HG03196 (cell line): Measurements from ENCODE around the gene CMPK2.
"Not testable (repeated sequence)": the region's sequence is repeated elsewhere in the genome, so short reads cannot be mapped to it uniquely, and the experiment has no call there.

ENCODE experiments used
- ATAC-seq: cut with Tn5 transposase; IDR thresholded peaks from one replicate; pipeline ENCODE4 v1.9.1; 2021; ENCODE audit not compliant: unreplicated experiment

Gene CMPK2, protein sequence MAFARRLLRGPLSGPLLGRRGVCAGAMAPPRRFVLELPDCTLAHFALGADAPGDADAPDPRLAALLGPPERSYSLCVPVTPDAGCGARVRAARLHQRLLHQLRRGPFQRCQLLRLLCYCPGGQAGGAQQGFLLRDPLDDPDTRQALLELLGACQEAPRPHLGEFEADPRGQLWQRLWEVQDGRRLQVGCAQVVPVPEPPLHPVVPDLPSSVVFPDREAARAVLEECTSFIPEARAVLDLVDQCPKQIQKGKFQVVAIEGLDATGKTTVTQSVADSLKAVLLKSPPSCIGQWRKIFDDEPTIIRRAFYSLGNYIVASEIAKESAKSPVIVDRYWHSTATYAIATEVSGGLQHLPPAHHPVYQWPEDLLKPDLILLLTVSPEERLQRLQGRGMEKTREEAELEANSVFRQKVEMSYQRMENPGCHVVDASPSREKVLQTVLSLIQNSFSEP

DNA sequence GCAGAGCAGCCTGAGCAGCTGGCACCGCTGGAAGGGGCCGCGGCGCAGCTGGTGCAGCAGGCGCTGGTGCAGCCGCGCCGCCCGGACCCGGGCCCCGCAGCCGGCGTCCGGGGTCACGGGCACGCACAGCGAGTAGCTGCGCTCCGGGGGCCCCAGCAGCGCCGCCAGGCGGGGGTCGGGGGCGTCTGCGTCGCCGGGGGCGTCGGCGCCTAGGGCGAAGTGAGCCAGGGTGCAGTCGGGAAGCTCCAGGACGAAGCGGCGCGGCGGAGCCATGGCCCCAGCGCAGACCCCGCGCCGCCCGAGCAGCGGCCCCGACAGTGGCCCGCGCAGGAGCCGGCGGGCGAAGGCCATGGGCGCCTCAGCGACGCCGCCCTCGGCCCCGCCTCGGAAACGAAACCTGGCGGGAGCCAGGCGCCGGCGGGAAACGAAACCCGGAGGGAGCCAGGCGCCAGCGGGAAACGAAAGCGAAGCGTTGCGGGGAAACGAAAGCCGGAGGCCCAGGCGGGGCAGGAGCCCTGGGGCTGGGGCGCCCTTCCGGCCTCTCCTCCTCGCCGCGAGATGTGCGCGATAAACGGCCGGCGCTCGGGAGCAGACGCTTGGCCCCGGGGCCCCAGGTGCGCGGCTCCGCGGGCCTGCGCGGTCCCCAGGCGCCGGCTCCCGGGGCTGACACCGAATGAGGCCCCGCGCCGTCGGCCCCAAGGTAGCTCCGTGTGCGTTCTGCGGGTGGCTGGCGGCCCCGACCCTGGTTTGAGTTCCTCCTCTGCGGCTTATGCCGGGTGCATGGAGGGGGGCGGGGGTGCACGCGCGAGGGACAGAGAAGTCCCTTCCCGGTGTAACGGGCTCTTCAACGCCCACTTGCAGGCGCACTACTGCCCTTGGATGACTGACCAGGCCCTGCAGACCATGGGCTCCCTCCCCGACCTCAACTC, at the start of gene CMPK2:
Gene CMPK2 (minus strand): TSS at position 562 of the 929 bp plus-strand sequence. CDS start 211 bp downstream, at position 351.
- peak; percentile 81 for ATAC-seq

DNA sequence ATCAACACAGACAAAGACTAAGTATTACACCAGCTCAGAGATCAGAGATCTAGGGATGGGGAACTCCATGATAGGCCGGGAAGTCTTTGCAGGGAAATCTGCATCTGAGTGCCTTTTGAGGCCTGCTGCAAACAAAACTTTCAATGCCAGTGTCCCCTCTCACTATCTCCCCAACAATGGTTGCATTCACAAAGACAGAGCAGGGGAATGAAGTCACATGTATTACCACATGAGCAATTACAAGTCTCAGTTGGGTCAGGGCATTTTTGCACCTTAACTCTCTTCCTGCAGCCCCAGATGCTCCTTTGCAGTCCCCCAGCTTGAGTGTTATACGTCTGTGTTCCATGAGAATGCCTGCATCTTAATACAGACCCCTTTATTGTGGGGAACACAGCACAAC, 49.7 kb upstream of the CMPK2 start:
- no peak for ATAC-seq

DNA sequence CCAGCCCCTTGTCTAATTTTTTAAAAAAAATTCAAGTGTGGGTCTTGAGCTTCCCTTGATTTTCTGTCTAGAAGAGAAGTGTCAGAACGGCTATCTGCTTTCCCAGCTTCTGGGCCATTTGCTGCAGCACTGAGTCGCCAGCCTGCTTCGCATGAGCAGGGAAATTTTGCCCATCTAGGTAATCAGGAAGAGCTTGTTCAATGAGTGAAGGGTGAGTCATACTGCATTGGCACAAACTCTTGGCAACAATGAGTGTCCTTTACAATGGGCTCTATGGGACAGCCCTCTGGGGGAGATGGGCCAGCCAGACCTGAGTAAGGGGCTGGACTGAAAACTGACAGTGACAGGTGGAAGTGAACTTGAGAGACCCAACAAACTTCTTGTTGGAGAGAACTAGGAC, 49.1 kb upstream of the CMPK2 start:
- ATAC-seq = no peak

DNA sequence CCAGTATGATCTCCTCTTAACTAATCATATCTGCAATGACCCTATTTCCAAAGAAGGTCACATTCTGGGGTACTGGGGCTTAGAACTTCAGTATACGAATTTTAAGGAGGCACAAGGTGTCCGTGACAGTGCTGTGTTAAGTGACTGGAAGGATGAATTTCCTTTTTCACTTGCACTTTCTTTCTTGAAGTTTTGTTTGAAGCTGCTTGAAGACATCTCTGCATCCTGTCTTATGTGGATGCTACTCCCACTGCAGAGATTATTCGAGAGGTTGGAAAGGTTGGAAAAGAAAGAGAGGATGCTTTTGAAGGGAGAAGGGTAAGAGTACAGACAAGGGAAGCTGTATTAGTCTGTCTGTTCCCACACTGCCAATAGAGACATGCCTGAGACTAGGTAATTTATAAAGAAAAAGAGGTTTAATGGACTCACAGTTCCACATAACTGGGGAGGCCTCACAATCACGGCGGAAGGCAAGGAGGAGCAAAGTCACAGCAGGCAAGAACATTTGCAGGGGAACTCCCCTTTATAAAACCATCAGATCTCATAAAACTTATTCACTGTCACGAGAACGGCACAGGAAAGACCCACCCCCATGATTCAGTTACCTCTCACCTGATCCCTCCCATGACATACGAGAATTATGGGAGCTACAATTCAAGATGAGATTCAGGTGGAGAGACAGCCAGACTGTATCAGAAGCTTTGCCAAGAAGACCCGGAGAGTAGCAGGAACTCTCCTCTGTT, 47.9 kb upstream of the CMPK2 start:
- no peak for ATAC-seq

DNA sequence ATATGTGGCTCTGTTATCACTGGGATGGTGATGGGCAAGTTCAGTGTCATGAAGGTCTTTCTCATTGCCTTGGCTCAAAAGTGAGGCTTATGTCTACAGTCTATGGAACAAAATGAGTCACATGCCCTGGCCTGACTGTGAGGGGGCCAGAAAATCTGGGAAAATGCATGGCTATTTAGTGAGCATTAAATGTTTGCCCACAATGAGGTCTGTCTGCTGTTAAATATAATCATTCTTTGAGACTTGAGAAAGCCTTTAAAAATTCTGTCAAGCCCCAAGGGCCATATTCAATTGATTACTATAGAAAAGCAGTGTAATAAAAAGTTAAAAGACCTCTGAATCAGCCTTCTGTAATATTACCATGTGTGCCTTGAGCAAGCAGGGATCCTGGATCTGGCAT, 46.0 kb upstream of the CMPK2 start:
- no peak for ATAC-seq

DNA sequence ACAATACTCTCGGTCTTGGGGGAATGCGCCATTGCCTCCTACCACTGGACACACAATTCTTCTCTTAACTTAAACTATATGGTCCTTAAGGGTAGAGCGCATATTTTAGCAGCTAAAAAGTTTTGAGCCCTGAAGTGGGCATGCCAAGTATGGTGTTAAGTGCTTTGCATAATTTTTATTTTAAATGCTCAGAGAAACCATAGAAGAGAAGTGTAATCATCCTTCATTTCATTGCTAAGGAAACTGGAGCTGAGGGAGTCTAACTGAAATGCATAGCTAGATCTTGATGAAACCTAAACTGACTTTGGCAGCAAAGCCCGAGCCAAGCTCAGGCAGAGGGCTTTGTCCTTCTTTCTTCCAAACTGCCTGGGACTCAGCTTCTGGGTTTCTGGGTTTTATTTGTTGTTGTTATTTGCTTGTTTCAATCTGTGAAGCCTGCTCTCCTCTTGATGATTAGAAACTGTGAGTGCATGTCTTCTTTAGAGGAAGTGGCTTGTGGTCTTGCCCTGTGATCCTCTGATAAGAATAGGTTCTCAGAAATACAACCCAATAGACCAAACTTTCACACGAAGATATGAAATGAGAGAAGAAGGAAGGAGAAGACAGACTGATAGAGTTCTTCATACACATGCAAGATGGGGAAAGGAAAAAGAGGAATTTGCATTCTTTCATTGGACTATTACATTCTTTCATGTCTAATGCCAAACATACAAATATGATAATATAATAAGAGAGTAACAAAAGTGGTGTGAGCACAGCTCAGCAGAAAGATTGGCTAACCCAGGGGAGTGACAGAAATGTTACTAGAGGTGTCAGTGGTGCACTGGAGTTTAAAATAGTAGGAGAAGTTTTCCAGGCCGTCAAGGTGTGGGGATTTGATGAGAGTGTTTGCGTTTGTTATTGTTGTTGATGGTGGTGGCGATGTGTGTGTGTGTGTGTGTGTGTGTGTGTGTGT, 44.0 kb upstream of the CMPK2 start:
- ATAC-seq = peak; percentile 99

DNA sequence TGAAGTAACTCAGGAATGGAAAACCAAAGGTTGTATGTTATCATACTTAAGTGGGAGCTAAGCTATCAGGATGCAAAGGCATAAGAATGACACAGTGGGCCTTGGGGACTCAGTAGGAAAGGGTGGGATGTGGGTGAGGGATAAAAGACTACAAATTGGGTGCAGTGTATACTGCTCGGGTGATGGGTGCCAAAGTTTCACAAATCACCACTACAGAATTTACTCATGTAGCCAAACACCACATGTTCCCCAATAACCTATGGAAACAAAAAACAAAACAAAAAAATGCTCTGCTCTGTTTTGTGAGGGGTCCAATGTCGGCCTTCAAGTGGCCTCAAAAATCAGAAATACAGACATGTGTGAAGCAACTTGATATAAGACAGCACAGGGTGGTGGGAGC, 42.6 kb upstream of the CMPK2 start:
- no peak for ATAC-seq

DNA sequence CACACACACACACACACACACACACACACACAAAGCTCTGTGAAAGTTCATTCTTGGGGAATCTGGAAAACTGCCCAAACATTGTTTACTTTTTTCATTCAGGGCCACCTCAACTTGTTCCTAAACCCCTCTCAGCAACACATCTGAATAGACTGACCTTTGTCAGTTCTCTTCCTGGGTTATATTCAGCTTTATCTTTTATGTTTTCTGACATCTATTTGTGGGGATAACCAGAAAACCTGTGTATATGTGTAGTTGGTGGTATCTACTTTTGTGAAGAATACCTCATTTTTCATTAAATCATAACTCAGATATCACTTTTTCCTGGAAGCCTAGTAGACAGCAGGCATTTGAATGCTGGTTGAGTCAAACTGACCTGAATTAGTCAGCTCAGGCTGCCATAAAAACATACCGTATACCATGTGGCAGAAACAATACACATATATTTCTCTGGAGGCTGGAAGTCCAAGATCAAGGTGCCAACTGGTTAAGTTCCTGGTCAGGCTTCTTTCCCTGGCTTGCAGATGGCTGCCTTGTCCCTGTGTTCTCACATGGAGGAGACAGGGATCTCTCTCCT, 40.5 kb upstream of the CMPK2 start:
- no peak for ATAC-seq

DNA sequence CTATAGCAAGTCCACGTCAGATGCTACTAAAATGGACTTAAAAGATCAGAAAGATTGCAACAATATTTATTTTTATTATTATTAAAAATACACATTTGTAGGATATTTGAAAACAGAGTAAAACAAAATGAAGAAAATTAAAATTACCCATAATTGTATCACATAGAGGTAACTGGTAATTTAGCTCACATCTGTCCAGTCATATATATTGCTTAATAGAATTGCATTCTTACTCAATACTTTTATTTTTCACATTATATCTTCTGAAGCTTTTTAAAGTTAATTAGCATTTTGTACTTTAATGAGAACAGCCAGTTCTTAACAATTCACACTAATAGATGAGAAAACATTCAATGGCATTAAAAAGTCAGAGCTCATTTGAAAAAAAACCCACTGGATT, 40.0 kb upstream of the CMPK2 start:
- no peak for ATAC-seq

DNA sequence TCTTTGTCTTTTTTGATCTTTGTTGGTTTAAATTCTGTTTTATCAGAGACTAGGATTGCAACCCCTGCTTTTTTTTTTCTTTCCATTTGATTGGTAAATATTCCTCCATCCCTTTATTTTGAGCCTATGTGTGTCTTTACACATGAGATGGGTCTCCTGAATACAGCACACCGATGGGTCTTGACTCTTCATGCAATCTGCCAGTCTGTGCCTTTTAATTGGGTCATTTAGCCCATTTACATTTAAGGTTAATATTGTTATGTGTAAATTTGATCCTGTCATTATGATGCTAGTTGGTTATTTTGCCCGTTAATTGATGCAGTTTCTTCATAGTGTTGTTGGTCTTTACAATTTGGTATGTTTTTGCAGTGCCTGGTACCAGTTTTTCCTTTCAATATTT, 36.9 kb upstream of the CMPK2 start:
- ATAC-seq = not testable (repeated sequence)

DNA sequence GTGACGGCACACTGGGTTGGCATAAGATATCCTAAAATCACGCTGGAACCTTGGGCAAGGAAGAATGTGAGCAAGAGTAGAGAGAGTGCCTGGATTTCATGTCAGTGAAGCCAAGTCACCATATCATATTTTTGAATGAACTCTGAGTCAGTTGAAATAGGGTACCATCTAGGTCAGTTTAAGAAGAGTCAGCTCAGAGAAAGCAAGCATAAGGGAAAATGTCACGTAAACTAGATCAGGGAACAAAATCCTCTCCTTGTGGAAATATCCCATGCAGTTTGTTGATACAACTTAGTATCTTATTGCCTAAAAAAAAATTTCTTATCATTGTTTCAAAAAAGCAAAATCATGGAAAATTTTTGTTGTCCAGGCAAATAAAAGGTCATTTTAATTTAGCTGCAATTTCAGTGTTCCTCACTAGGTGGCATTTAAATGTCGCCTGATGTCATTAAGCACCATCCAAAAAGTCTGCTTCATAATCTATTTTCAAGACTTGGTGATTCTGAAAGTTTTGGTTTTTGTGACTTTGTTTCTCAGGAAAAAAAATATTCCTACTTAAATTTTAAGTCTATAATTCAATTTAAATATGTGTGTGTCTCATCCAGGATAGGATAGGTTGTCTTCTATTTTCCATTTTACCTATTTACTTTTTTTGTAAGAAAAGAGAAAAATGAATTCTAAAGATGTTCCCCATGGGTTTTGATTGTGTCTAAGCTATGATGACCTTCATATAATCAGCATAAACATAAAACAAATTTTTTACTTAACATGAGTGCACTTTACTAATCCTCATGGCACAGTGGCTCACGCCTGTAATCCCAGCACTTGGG, 31.4 kb upstream of the CMPK2 start:
- ATAC-seq = no peak

DNA sequence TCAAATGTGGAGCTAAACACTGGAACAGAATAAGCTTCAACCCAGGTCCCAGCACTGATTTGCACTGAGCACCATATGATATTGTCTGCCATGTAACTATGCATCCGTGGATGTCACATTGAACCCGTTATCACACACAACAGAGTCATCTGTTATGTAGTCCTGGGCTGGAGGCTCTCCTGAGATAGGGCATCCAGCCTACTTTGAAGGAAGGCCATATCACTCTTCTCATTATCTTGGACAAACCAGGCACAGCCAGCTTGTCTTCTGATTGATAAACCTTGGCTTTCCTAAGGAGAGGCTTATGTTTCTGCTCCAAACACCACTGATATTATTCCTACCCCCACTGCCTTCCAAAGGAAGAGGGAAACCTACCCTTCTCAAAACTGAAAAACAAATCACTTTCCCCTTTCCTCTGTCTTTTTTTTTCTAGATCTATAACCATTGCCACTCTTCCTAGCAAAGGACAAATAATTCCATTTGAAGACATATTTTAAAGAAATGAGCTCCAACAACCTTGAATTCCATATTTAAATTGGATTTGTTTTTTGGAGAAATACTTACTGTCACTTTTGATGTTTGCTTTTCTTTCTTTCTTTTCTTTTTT, 28.3 kb upstream of the CMPK2 start:
- no peak for ATAC-seq

DNA sequence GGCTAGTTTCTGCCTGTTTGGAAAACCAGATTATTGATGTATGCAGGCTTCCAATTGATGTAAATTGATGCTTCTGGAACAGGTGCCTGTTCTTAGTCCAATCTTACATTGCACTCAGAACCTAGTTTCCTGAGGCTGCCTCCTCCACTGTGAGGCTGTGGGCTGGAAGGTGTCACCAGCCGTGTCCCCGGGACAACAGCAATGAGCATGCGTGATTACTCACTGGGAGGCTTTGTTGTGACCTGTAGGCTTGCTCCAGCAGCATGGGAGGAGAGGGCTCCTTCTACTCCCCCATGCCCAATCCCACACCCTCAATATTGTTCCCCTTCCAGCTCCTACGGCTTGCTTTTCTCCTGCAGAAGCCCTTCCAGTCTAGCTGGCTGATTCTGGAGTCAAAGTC, 23.0 kb upstream of the CMPK2 start:
- ATAC-seq = no peak

DNA sequence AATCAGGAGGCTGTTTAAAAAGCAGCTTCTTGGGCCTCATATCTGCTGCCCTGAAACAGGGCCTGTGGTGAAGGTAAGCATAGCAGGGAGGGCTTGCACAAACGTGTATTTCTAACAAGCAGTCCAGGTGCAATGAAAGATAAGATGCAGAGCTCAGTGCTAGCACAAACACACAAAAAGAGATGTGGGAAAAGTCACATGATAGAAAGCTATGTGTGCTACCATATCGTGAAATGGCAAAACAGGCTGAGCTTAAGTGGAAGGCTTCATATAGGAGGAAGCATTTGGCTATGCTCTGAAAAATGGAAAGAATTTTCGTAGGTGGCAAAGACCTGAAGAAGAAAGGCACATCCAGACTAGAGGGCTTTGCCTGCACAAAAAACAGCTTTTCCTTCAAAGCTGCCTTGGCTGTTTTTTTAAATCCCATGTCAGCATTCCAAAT, 22.1 kb upstream of the CMPK2 start:
- no peak for ATAC-seq

DNA sequence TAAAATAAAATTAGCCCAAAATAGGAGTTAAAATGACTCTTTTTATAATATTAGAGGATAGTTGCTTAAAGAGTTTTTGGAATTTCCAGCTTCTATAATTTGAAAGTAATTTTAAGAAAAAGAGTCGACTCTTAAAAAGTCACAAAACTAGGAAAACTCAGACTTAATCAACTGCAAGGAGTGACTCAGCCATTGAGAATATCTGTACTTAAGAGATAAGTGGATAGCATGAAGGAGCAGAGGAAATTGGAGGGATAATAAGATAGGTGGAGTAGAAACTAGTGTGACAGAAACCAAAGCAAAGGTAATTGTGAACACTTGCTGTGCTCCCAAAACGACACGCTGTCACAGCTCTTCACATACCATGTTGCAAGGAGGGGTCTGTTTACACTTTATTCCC, 20.3 kb upstream of the CMPK2 start:
- ATAC-seq = no peak

DNA sequence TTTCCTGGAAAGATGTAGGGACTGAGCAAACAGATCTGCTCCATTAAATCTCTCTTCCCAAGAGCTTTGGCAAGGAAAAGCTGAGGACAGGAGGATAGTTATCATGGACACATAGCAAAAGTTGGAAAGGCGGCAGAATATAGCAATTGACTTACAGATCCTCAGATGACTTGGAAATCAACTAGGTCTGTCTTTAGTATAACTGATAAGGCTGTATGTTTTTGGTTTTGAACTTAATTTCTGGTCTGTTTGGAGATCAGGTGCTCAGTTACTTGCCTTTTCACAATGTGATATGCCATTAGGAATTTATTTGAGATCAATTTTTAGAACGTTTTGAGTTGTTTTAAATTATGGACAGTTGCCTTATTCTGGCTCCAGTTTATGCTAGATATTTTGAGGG, 19.8 kb upstream of the CMPK2 start:
- ATAC-seq = no peak

DNA sequence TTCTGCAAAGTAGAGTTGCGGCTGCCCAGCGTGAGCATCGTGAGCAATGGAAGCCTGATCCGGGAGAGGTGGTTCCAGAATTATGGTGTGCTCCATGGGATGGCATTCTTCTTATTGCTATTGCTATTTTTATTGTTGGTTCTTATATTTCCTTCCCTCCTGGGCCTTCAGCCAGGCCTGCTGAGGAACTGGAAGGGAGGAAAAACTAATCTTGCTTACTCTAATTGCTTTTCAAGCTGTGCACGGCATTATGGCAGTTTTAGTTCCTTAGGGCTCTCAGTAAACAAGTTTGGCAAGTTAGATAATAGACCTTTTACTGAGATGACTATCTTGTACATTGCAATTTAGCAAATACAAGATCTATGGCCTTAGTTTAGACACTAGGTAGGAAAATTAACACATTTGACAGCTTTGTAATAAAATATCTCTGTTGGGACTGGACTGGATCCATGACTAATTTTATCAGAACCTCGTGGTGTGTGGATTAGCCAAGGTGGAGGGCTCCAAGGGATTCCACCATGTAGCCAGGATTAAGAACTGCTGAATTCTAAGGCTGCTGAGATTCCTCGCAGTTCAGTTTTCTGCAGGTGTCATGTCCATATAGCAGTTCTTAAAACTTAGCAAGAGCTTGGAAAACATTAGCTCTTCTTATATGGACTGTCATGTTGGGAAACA, 17.9 kb upstream of the CMPK2 start:
- no peak for ATAC-seq

DNA sequence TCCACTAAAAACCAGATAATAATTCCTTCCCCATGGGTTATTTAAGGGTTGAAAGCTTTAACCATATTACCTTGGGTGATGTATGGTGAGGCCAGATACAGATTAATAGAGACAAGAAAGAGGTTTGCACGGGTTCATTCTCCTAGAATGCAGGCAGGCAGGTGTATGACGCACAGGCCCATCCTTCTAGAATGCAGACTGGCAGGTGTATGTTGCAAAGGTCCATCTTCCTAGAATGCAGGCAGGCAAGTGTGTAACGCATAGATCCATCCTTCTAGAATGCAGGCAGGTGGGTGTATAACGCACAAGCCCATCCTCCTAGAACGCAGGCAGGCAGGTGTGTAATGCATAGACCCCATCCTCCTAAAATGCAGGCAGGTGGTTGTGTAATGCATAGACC, 15.8 kb upstream of the CMPK2 start:
- ATAC-seq = no peak
